MM.1S (cell line): ENCODE data around the gene STN1.

Source experiments
- DNase-seq: peaks from one replicate; pipeline ENCODE4 v3.0.0-alpha.2; 2015
- H2AFZ ChIP-seq: fragments of 300-600 bp; sonication (generic); 2 replicates; pipeline ENCODE4 v1.6.0; 2016; ENCODE audit warnings: antibody characterized with exemption, low read length
- H3F3A ChIP-seq: fragments of 300-600 bp; sonication (generic); 2 replicates; pipeline ENCODE4 v1.6.1; 2016; ENCODE audit warnings: mild to moderate bottlenecking, antibody characterized with exemption, low read length, moderate library complexity, mixed read lengths; ENCODE audit not compliant: insufficient read depth
- H3K27ac ChIP-seq: fragments of 300-600 bp; sonication (generic); 2 replicates; pipeline ENCODE4 v1.5.1; 2016; ENCODE audit warnings: mild to moderate bottlenecking, low read length
- H3K27me3 ChIP-seq: fragments of 300-600 bp; sonication (generic); replicated peaks from 2 replicates; pipeline ENCODE4 v1.6.0; 2016; ENCODE audit warnings: low read length; ENCODE audit not compliant: insufficient read depth
- H3K36me3 ChIP-seq: fragments of 300-600 bp; sonication (generic); replicated peaks from 2 replicates; pipeline ENCODE4 v1.6.1; 2016; ENCODE audit warnings: mild to moderate bottlenecking, low read length, mixed read lengths; ENCODE audit not compliant: insufficient read depth
- H3K4me1 ChIP-seq: fragments of 300-600 bp; sonication (generic); 2 replicates; pipeline ENCODE4 v1.6.1; 2016; ENCODE audit warnings: low read length, mixed read lengths
- H3K4me2 ChIP-seq: fragments of 300-600 bp; sonication (generic); 2 replicates; pipeline ENCODE4 v1.6.0; 2016; ENCODE audit warnings: low read depth, low read length
- H3K4me3 ChIP-seq: fragments of 300-600 bp; sonication (generic); 2 replicates; pipeline ENCODE4 v1.5.1; 2016; ENCODE audit warnings: low read length, mixed read lengths
- H3K79me2 ChIP-seq: fragments of 300-600 bp; sonication (generic); 2 replicates; pipeline ENCODE4 v1.6.1; 2016; ENCODE audit warnings: mixed run types, low read length, mixed read lengths
- H3K9ac ChIP-seq: fragments of 300-600 bp; sonication (generic); 2 replicates; pipeline ENCODE4 v1.6.1; 2016; ENCODE audit warnings: low read length, mixed read lengths
- H3K9me2 ChIP-seq: fragments of 300-600 bp; sonication (generic); replicated peaks from 2 replicates; pipeline ENCODE4 v1.6.1; 2016; ENCODE audit warnings: mild to moderate bottlenecking, low read length, mixed read lengths; ENCODE audit not compliant: insufficient read depth
- H3K9me3 ChIP-seq: fragments of 300-600 bp; sonication (generic); replicated peaks from 2 replicates; pipeline ENCODE4 v1.6.1; 2016; ENCODE audit warnings: mild to moderate bottlenecking, low read length, mixed read lengths; ENCODE audit not compliant: insufficient read depth
- H4K20me1 ChIP-seq: fragments of 300-600 bp; sonication (generic); 2 replicates; pipeline ENCODE4 v1.6.1; 2016; ENCODE audit warnings: mild to moderate bottlenecking, low read length, moderate library complexity, mixed read lengths; ENCODE audit not compliant: insufficient read depth
- EZH2 ChIP-seq: fragments of 300-600 bp; sonication (generic); optimal IDR thresholded peaks from 2 replicates; pipeline ENCODE3; 2017; ENCODE audit warnings: low read depth, mild to moderate bottlenecking, antibody characterized with exemption, low read length, mixed read lengths
- EZH2phosphoT487 ChIP-seq: fragments of 300-600 bp; sonication (generic); IDR thresholded peaks from 2 replicates; pipeline ENCODE4 v1.6.1; 2018; ENCODE audit warnings: antibody characterized with exemption, low read length
- TF ChIP-seq, protein P1 (sequence below): fragments of 300-600 bp; sonication (generic); IDR thresholded peaks from 2 replicates; pipeline ENCODE4 v1.5.1; 2016; ENCODE audit warnings: antibody characterized with exemption, low read length, mixed read lengths

Gene STN1

DNA sequence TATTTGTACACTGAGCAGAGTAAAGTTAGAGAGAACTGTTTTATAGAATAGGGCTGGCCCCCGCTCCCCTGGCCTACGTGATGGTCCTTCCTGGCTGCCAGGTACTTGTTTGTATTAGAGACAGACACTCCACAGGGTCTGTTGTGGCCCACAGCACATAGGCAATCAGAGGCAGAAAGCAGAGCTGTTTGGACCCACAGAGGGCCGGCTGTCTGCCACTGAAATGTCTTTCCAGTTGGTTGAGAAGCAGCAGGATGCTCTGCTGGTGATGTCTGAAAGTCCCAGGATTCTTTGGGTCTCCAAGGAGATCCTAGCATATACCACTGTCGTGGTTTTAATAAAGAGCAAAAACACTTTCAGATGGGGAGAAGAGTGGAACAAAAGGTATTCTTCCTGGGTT lies 5.2 kb downstream of the STN1 start:
- H2AFZ ChIP-seq = no peak overlapping the region
- H3K79me2 ChIP-seq = peaks cover 15% of the 10 kb centered on the region
- no peaks in the 10 kb centered on the region for H3K9me2 ChIP-seq
- H4K20me1 ChIP-seq = no peaks in the 10 kb centered on the region
- no peak overlapping the region for H3K4me3 ChIP-seq
- DNase-seq = no peak
- no peak overlapping the region for H3K9ac ChIP-seq
- peaks cover 33% of the 10 kb centered on the region for H3F3A ChIP-seq
- no peaks in the 10 kb centered on the region for H3K27me3 ChIP-seq
- no peak overlapping the region for H3K4me2 ChIP-seq
- TF ChIP-seq EZH2 = no peak
- no peak for TF ChIP-seq EZH2phosphoT487
- TF ChIP-seq, protein P1, sequence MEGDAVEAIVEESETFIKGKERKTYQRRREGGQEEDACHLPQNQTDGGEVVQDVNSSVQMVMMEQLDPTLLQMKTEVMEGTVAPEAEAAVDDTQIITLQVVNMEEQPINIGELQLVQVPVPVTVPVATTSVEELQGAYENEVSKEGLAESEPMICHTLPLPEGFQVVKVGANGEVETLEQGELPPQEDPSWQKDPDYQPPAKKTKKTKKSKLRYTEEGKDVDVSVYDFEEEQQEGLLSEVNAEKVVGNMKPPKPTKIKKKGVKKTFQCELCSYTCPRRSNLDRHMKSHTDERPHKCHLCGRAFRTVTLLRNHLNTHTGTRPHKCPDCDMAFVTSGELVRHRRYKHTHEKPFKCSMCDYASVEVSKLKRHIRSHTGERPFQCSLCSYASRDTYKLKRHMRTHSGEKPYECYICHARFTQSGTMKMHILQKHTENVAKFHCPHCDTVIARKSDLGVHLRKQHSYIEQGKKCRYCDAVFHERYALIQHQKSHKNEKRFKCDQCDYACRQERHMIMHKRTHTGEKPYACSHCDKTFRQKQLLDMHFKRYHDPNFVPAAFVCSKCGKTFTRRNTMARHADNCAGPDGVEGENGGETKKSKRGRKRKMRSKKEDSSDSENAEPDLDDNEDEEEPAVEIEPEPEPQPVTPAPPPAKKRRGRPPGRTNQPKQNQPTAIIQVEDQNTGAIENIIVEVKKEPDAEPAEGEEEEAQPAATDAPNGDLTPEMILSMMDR = no peak
- H3K27ac ChIP-seq = no peak overlapping the region
- H3K36me3 ChIP-seq = no peaks in the 10 kb centered on the region; the same call in 1 of the 2 replicates
- H3K4me1 ChIP-seq = peaks cover 36% of the 10 kb centered on the region
- H3K9me3 ChIP-seq = no peaks in the 10 kb centered on the region

DNA sequence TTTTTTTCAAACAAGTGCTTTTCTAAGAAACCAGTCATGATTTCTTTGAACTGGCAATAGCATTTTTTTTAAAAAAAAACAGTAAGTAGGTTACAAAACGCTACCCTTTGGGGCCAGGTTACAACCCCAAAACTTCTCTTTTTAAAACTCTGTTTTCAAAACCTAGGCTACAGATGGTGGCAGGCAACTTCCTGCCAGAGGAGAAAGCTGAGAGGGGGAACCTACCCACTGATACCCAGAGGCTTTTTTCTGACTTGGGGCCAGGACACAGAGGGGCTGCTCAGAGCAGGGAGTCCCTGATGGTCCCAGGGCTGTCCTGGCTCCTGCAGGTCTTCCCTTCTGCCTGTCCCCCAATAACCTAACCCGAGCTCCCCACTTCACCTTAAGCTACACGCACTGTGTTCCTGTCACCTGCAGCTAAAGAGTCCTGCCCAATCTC lies 6.9 kb downstream of the STN1 start:
- Histone ChIP-seq H3K4me3 (peak overlapping the region; percentile 26; the same call in 1 of the 2 replicates), H4K20me1 (no peaks in the 10 kb centered on the region), H3K4me1 (peaks cover 37% of the 10 kb centered on the region), H2AFZ (peak overlapping the region; percentile 57), H3F3A (peaks cover 33% of the 10 kb centered on the region), H3K9me2 (no peaks in the 10 kb centered on the region), H3K27me3 (no peaks in the 10 kb centered on the region), H3K9me3 (no peaks in the 10 kb centered on the region), H3K36me3 (no peaks in the 10 kb centered on the region; the same call in 1 of the 2 replicates), H3K4me2 (peak overlapping the region; percentile 85), H3K27ac (peak overlapping the region; percentile 65; the same call in 1 of the 2 replicates), H3K9ac (peak overlapping the region; percentile 22; the same call in 1 of the 2 replicates), H3K79me2 (peaks cover 8% of the 10 kb centered on the region; the same call in 1 of the 2 replicates)
- no peak for TF ChIP-seq EZH2
- TF ChIP-seq EZH2phosphoT487 = no peak
- TF ChIP-seq, protein P1 = no peak
- DNase-seq = peak; percentile 57

DNA sequence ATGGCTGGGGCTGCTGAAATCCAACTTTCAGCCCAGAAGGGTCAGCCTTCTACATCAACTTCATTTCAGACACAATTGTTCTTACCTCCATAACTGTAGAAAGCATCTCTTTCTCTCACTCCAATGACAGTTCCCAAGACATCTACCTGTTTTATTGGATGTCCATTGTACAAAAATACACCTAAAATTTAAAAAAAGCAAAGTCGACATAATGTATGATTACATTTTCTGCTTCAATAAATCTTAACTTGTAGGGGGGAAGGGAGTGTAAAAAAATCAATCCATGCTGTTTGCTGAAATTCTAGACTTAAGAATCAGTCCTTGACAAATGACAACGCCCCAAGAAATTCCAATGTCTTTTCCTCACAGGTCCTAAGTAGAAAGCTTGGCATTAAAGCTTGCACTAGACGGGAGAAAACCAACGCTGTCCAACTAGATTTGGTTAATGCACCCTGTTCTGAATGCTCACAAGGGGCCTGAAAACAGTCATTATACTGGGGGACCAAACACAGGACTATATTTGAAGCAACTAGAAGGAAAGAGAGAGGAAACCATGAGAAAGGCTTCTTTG lies 7.5 kb downstream of the STN1 start:
- peak overlapping the region; percentile 85 for H3K4me2 ChIP-seq

More for the DNA sequence above, 7.5 kb downstream of the STN1 start:
- H3K27ac ChIP-seq = peak overlapping the region; percentile 65; the same call in 1 of the 2 replicates
- no peak for TF ChIP-seq EZH2
- no peak for TF ChIP-seq EZH2phosphoT487
- TF ChIP-seq, protein P1 = no peak
- H3K4me1 ChIP-seq = peaks cover 37% of the 10 kb centered on the region
- no peaks in the 10 kb centered on the region for H3K27me3 ChIP-seq
- no peak for DNase-seq
- H3K9ac ChIP-seq = peak overlapping the region; percentile 22; the same call in 1 of the 2 replicates
- H3K4me3 ChIP-seq = peak overlapping the region; percentile 26; the same call in 1 of the 2 replicates
- H3K36me3 ChIP-seq = no peaks in the 10 kb centered on the region; the same call in 1 of the 2 replicates
- peaks cover 33% of the 10 kb centered on the region for H3F3A ChIP-seq
- no peaks in the 10 kb centered on the region for H3K9me3 ChIP-seq
- H4K20me1 ChIP-seq = no peaks in the 10 kb centered on the region
- H3K79me2 ChIP-seq = 0 out of 2 replicates have a peak, but pooled peaks cover 8% of the 10 kb centered on the region
- peak overlapping the region; percentile 57 for H2AFZ ChIP-seq
- H3K9me2 ChIP-seq = no peaks in the 10 kb centered on the region
